ENCODE data around the gene KLRK1.
"Not testable (repeated sequence)": the region's sequence is repeated elsewhere in the genome, so short reads cannot be mapped to it uniquely, and the experiment has no call there.

Gene KLRK1

GRCh38 chr12:10388624-10389413, 1.0 kb downstream of the KLRK1 start:
- no peak for DNase-seq (ENCODE audit: low read depth in 4 of 4, low spot score in 1 of 4)

GRCh38 chr12:10387498-10387897, 2.3 kb downstream of the KLRK1 start:
- DNase-seq (ENCODE audit: low read depth in 4 of 4, low spot score in 1 of 4): not testable (repeated sequence)

- DNase-seq (ENCODE audit: low read depth in 4 of 4, low spot score in 1 of 4): no peak
Measured at GRCh38 chr12:10386857-10387256, 3.0 kb downstream of the KLRK1 start.

GRCh38 chr12:10385166-10385613, 4.7 kb downstream of the KLRK1 start:
- DNase-seq (ENCODE audit: low read depth in 4 of 4, low spot score in 1 of 4): no peak

- no peak for DNase-seq (ENCODE audit: low read depth in 4 of 4, low spot score in 1 of 4)
Measured at GRCh38 chr12:10384191-10384590, 5.7 kb downstream of the KLRK1 start.

- no peak for DNase-seq (ENCODE audit: low read depth in 4 of 4, low spot score in 1 of 4)
Measured at GRCh38 chr12:10381928-10382628, 7.8 kb downstream of the KLRK1 start.

GRCh38 chr12:10378737-10379136, 11.1 kb downstream of the KLRK1 start:
- DNase-seq (ENCODE audit: low read depth in 4 of 4, low spot score in 1 of 4): not testable (repeated sequence)

GRCh38 chr12:10374624-10375018, 15.2 kb downstream of the KLRK1 start:
- no peak for DNase-seq (ENCODE audit: low read depth in 4 of 4, low spot score in 1 of 4)

GRCh38 chr12:10372559-10372958, 17.3 kb downstream of the KLRK1 start:
- no peak for DNase-seq (ENCODE audit: low read depth in 4 of 4, low spot score in 1 of 4)

GRCh38 chr12:10371893-10372535, 17.8 kb downstream of the KLRK1 start:
- not testable (repeated sequence) for DNase-seq (ENCODE audit: low read depth in 4 of 4, low spot score in 1 of 4)

GRCh38 chr12:10369557-10370415, 20.1 kb downstream of the KLRK1 start:
- DNase-seq (ENCODE audit: low read depth in 4 of 4, low spot score in 1 of 4): no peak

GRCh38 chr12:10368206-10369171, 21.4 kb downstream of the KLRK1 start:
- DNase-seq (ENCODE audit: low read depth in 4 of 4, low spot score in 1 of 4): no peak

- DNase-seq (ENCODE audit: low read depth in 4 of 4, low spot score in 1 of 4): not testable (repeated sequence)
Measured at GRCh38 chr12:10367714-10368113, 22.1 kb downstream of the KLRK1 start.

GRCh38 chr12:10366875-10367274, 23.0 kb downstream of the KLRK1 start:
- no peak for DNase-seq (ENCODE audit: low read depth in 4 of 4, low spot score in 1 of 4)

GRCh38 chr12:10365696-10366405, 24.0 kb downstream of the KLRK1 start:
- DNase-seq (ENCODE audit: low read depth in 4 of 4, low spot score in 1 of 4): no peak

GRCh38 chr12:10364815-10365622, 24.8 kb downstream of the KLRK1 start:
- peak in 1 of 4 experiments; percentile 21 for DNase-seq (ENCODE audit: low read depth in 4 of 4, low spot score in 1 of 4)

GRCh38 chr12:10363914-10364814, 25.7 kb downstream of the KLRK1 start:
- DNase-seq (ENCODE audit: low read depth in 4 of 4, low spot score in 1 of 4): no peak

- DNase-seq (ENCODE audit: low read depth in 4 of 4, low spot score in 1 of 4): no peak
Measured at GRCh38 chr12:10363658-10363913, 26.3 kb downstream of the KLRK1 start.
